Measurements from ENCODE around the gene HS3ST3B1. TPM values are rescaled to one million over a fixed set of nuclear protein-coding genes. Genes with fewer than 3 reads are reported as not detected.
A peak's percentile ranks its signal among the peaks of the same experiment; 100 is the strongest.

The HS3ST3B1 gene
- total and polyA plus RNA-seq, 5 donors, result 0.93 to 2.6 (median 2.0) TPM

DNA sequence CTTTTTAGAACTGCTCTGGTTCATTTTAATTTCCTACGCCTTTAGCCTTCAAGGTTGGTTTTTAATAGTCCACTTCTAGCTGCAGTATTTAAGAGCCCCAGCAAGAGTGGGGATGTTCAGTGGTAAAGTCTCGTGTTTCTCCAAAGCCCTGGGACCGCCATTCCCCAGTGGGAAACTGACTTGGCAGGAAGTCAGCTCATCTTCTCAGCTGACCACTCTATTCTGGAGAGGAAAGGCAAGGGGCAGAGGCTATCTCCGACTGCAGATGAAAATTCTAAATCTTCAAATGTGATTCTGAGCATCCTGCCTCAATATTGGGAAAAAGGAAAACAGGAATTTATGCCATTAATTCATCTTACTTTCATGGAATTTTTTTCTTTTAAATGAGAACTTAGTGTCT, 35.5 kb downstream of the HS3ST3B1 start:
- intact Hi-C loops (cut with DNase I), result no loop called here
- H3K4me1 ChIP-seq (ENCODE audit: control insufficient read depth, insufficient read depth, low read length), result no peaks in the 10 kb centered on the region
- no peaks in the 10 kb centered on the region for H3K9me3 ChIP-seq (ENCODE audit: control insufficient read depth, low read length)
- no peaks in the 10 kb centered on the region for H3K27me3 ChIP-seq (ENCODE audit: control insufficient read depth, insufficient read depth)
- no peak overlapping the region for H3K27ac ChIP-seq (ENCODE audit: low read length)
- no peak overlapping the region for H3K4me3 ChIP-seq (ENCODE audit: low read length)
- ATAC-seq (no peak), DNase-seq (no peak)
- 71% methylated on average over 4 of the region's 4 CpGs for WGBS

DNA sequence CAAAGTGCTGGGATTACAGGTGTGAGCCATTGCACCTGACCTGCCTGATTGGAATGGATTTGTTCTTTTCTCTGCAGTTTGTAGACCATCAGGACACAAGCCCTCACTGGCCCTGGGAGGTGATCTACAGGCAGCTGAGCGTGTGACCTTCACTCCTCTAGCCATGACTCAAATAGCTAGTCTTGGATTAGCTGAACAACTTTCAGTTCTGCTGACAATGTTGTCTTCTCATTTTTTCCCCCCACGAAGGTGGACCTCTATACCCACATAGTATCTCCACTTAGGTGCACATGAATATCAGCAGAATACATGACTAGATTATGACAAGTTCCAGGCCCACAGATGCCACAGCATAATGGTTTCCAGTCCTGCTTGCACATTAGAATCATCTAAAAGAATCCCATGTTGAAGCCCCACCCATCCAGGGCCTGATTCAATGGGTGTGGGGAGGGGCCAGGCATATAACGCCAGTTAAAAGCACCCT, 36.8 kb downstream of the HS3ST3B1 start:
- no peak for DNase-seq
- WGBS, result 87% methylated on average over 3 of the region's 3 CpGs

DNA sequence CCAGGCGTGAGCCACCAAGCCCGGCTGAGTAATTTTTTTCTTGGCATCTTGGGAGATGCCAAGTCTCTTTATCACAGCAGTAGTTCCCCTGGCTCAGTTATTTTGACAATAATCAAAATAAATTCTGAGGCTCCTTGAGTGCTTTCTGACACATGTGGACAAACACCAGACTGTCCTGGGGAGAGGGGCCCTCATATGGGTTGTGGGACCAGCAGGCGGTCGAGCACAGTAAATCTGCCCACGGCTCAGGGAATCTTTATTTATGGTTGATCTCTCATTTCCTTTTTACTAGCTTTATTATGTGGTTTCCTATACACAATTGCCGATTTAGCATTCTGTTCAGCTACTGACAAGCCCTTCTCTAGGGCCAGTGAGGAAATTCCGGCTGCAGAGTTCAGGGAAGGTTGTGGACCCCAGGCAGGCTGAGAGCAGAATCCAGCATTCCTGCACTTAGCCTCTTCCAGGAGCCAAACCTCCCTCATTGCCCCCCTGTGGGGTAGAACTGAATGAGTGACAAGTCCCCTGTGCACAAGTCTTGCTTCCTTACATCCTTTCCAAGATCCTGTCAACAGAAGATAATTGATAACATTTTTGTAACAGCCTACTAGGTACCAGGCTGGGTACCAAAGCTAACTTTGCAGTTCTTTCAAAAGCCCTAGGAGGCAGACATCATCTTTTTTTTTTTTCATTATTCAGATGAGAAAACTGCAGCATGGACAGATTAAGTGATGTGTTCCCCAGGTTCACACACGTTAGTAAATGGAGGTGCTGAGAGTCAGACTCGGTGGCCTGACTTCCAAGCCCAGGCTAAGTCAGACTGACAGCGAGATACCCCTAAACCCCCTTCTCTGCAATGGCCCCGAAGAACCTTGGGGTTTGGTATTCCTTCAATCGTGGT, 40.2 kb downstream of the HS3ST3B1 start:
- WGBS, result 43% methylated on average over 12 of the region's 12 CpGs
- Histone ChIP-seq H3K4me1 (ENCODE audit: control insufficient read depth, insufficient read depth, low read length) (no peaks in the 10 kb centered on the region), H3K27ac (ENCODE audit: low read length) (no peak overlapping the region), H3K27me3 (ENCODE audit: control insufficient read depth, insufficient read depth) (no peaks in the 10 kb centered on the region), H3K9me3 (ENCODE audit: control insufficient read depth, low read length) (no peaks in the 10 kb centered on the region), H3K4me3 (ENCODE audit: low read length) (no peak overlapping the region)
- DNase-seq (no peak), ATAC-seq (no peak)
- intact Hi-C loops (cut with DNase I), result no loop called here

More for the DNA sequence above, 36.8 kb downstream of the HS3ST3B1 start:
- no peak for ATAC-seq
- Histone ChIP-seq H3K4me3 (ENCODE audit: low read length) (no peak overlapping the region), H3K27ac (ENCODE audit: low read length) (no peak overlapping the region), H3K9me3 (ENCODE audit: control insufficient read depth, low read length) (no peaks in the 10 kb centered on the region), H3K27me3 (ENCODE audit: control insufficient read depth, insufficient read depth) (no peaks in the 10 kb centered on the region), H3K4me1 (ENCODE audit: control insufficient read depth, insufficient read depth, low read length) (no peaks in the 10 kb centered on the region)
- intact Hi-C loops (cut with DNase I), result no loop called here

DNA sequence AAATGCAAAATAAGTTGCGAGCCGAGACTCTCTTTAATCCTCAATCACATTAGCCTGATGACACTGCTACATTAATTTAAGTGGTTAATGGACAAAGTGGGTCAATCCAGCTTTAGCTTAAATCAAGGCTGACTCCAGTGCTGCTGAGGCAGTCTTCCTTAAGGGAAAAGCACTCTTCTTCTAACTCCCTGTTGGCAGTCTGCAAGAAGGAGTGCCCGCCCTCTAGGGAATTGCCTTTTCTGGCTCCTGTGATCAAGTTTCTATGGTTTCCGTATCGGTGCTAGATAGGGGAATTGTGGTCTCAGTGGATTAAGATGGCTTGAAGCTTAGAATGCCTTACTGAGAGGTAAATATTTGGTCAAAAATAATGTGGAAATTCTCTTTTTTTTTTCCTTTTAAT, 41.0 kb downstream of the HS3ST3B1 start:
- intact Hi-C loops (cut with DNase I), result no loop called here
- Histone ChIP-seq H3K27me3 (ENCODE audit: control insufficient read depth, insufficient read depth) (no peaks in the 10 kb centered on the region), H3K4me3 (ENCODE audit: low read length) (no peak overlapping the region), H3K9me3 (ENCODE audit: control insufficient read depth, low read length) (no peaks in the 10 kb centered on the region), H3K4me1 (ENCODE audit: control insufficient read depth, insufficient read depth, low read length) (no peaks in the 10 kb centered on the region), H3K27ac (ENCODE audit: low read length) (no peak overlapping the region)
- ATAC-seq (no peak), DNase-seq (no peak)
- WGBS, result 28% methylated on average over 5 of the region's 5 CpGs

DNA sequence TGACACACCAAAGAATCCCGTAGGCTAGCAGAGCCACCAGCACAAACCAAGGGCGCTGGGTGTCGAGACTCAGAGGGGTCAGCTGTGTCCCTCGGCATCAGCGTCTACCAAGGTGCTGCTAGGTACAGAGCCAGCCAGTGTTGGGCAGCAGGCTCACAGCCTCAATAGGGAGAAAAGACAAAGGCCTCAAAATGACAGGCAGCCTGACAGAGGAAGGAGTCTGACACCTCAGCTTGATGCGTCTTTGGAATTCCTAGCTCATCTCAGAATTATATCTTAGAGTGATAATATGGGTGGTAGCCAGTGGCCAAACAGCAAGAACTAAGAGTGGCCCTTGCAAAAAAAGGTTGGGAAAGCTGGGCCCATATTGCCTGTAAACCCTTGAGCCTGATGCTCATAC, 45.9 kb downstream of the HS3ST3B1 start:
- no peak overlapping the region for H3K27ac ChIP-seq (ENCODE audit: low read length)
- 78% methylated on average over 6 of the region's 6 CpGs for WGBS
- H3K9me3 ChIP-seq (ENCODE audit: control insufficient read depth, low read length), result no peaks in the 10 kb centered on the region
- no peak for DNase-seq
- H3K4me1 ChIP-seq (ENCODE audit: control insufficient read depth, insufficient read depth, low read length), result no peaks in the 10 kb centered on the region
- no peak overlapping the region for H3K4me3 ChIP-seq (ENCODE audit: low read length)
- intact Hi-C loops (cut with DNase I), result no loop called here
- ATAC-seq, result no peak
- no peaks in the 10 kb centered on the region for H3K27me3 ChIP-seq (ENCODE audit: control insufficient read depth, insufficient read depth)

DNA sequence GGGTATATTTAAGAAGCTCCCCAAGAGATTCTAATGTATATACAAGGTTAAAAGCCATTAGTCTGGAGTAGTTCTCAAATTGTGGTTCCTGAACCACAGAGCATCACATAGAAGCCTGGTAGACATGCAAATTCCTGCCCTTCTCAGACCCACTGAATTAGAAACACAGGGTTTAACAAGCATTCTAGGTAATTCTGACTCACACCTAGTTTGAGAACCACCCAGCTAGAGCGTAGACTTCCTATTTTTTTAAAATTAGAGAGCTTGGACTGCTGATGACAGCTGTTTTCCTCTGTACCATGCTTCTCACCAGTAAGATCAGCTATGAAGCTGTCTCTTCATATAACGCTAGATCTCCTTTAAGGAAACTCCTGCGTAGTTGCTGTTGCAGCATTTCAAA, 50.6 kb downstream of the HS3ST3B1 start:
- Histone ChIP-seq H3K4me3 (ENCODE audit: low read length) (no peak overlapping the region), H3K27ac (ENCODE audit: low read length) (no peak overlapping the region), H3K9me3 (ENCODE audit: control insufficient read depth, low read length) (no peaks in the 10 kb centered on the region), H3K4me1 (ENCODE audit: control insufficient read depth, insufficient read depth, low read length) (no peaks in the 10 kb centered on the region), H3K27me3 (ENCODE audit: control insufficient read depth, insufficient read depth) (no peaks in the 10 kb centered on the region)
- WGBS, result 75% methylated on average over 3 of the region's 3 CpGs
- ATAC-seq (peak in 1 of 2 donors; percentile 59), DNase-seq (no peak)
- intact Hi-C loops (cut with DNase I), result no loop called here

DNA sequence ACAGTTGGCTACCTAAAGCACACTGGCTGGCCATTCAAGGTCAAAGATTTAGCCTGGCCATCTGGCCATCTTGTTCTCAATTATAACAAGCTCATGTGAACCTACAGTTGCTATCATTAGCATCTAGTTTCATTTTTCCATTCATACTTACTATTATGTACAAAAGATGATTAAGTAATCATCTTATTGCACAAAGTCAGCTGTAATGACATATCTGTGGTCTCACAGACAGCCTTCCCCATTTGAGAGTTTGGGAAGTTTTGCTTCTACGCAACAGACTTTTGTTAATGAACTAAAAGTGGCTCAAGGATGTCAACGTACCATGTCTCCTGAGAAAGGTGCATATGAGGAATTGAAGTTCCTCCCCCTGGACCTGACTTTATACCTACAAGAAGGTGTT, 51.3 kb downstream of the HS3ST3B1 start:
- no peaks in the 10 kb centered on the region for H3K9me3 ChIP-seq (ENCODE audit: control insufficient read depth, low read length)
- intact Hi-C loops (cut with DNase I), result no loop called here
- no peak overlapping the region for H3K27ac ChIP-seq (ENCODE audit: low read length)
- ATAC-seq, result peak in 1 of 2 donors; percentile 20
- H3K4me3 ChIP-seq (ENCODE audit: low read length), result no peak overlapping the region
- no peaks in the 10 kb centered on the region for H3K4me1 ChIP-seq (ENCODE audit: control insufficient read depth, insufficient read depth, low read length)
- DNase-seq, result no peak
- WGBS, result 89% methylated on average over 2 of the region's 2 CpGs
- H3K27me3 ChIP-seq (ENCODE audit: control insufficient read depth, insufficient read depth), result no peaks in the 10 kb centered on the region

DNA sequence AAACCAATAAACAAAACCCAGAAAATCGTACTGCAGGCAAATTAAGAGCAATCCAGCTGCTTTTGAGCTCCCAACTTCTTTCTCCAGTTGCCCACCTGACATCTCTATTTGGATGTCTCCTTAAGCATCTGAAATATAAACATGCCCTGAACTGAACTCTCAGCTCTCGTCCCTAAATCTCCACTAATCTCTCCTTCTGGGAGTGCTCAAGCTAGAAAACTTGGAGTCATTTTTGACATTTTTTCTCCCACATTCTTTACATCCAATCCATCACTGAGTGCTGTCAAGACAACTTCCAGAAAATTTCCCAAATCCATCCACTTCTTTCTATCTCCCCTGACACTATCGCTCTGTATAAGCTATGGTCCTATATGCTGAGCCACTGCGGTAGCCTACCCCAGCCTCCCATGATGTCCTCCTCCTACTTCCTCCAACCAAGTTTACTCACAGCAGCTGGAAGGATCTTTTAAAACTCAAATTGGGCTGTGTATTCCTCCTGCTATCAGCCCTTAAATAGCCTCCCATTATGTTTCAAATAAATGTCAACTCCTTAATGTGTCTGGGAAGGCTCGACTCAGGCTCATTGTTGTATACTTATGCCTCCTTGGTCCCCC, 53.1 kb downstream of the HS3ST3B1 start:
- H3K9me3 ChIP-seq (ENCODE audit: control insufficient read depth, low read length), result no peaks in the 10 kb centered on the region
- no peak overlapping the region for H3K27ac ChIP-seq (ENCODE audit: low read length)
- DNase-seq (no peak), ATAC-seq (no peak)
- intact Hi-C loops (cut with DNase I), result no loop called here
- no peaks in the 10 kb centered on the region for H3K4me1 ChIP-seq (ENCODE audit: control insufficient read depth, insufficient read depth, low read length)
- 52% methylated on average over 5 of the region's 5 CpGs for WGBS
- H3K27me3 ChIP-seq (ENCODE audit: control insufficient read depth, insufficient read depth), result no peaks in the 10 kb centered on the region
- no peak overlapping the region for H3K4me3 ChIP-seq (ENCODE audit: low read length)

DNA sequence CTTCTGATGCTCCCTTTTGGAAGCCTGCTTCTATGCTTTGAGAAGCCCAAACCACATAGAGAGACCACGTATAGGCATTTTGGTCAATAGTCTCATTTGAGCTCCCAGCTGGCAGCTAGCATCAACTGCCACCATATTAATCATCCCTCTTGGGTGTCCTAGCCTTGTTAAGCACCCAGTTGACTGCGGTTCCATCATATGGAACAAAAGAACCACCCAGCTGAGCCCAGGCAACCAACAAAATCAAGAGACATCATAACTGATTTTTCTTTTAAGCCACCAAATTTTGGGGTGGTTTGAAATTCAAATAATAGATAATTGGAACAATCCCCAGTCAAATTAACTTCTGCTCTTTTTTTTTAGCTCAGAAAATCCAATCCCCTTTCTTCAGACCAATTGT, 53.9 kb downstream of the HS3ST3B1 start:
- intact Hi-C loops (cut with DNase I), result no loop called here
- Histone ChIP-seq H3K27me3 (ENCODE audit: control insufficient read depth, insufficient read depth) (no peaks in the 10 kb centered on the region), H3K4me1 (ENCODE audit: control insufficient read depth, insufficient read depth, low read length) (no peaks in the 10 kb centered on the region), H3K9me3 (ENCODE audit: control insufficient read depth, low read length) (no peaks in the 10 kb centered on the region), H3K27ac (ENCODE audit: low read length) (no peak overlapping the region), H3K4me3 (ENCODE audit: low read length) (no peak overlapping the region)
- ATAC-seq (no peak), DNase-seq (no peak)
- 84% methylated on average over 2 of the region's 2 CpGs for whole genome bisulfite sequencing

DNA sequence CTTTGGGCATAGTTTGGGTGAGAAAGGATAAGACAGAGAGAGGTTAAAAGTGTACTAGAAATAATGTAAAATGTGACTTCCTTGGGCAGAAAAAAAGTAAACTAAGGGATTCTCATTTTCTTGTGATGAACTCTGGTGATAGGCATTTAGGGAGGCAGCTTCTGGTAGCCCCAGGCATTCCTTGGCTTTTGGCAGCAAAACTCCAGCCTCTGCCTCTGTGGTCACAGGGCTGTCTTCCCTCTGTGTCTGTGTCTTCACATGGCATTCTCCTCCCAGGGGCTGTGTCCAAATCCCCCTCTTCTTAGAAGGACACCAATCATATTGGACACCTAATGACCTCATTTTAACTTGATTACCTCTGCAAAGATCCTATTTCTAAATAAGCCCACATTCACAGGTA, 54.7 kb downstream of the HS3ST3B1 start:
- no peak for ATAC-seq
- Histone ChIP-seq H3K27me3 (ENCODE audit: control insufficient read depth, insufficient read depth) (no peaks in the 10 kb centered on the region), H3K27ac (ENCODE audit: low read length) (no peak overlapping the region), H3K9me3 (ENCODE audit: control insufficient read depth, low read length) (no peaks in the 10 kb centered on the region), H3K4me3 (ENCODE audit: low read length) (no peak overlapping the region), H3K4me1 (ENCODE audit: control insufficient read depth, insufficient read depth, low read length) (no peaks in the 10 kb centered on the region)
- DNase-seq, result no peak
- intact Hi-C loops (cut with DNase I), result no loop called here

DNA sequence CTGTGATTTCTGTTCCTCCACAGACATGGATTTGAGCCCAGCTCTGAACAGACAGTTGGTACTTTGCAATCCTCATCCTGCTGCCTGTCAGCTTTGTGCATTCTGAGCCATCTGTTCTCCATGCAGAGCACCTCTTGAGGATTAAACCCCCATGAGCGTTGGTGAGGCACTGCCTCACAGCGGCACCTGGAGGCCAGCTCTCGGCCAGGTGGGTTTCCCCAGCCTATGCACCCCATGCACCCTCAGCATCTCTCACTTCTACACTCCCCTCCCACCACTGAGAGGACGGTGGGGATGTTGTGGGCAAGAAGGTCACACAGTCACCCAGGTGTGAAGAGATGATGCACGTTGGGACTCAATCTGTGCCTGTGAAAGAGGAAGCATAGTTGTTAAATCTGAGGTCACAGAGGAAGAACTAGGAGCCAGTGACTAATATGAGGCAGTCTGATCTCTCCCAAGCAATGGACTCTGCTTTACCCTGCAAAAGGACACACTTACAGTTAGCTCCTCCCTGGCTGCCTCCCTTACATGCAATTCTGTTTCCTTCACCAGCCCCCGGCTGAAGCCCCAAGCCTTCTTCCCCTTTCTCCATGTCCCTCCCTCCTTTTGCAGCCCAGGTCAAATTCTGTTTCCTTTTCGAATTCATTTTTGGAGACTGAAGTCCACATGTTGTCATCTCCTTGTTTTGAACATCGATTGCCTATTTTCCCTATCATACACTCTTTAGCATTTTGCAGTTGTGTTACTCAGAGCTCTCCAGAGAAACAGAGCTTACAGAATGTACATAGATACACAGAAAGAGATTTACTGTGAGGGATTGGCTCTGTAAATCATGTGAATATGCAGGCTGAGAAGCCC, 58.5 kb downstream of the HS3ST3B1 start:
- Histone ChIP-seq H3K9me3 (ENCODE audit: control insufficient read depth, low read length) (no peaks in the 10 kb centered on the region), H3K4me3 (ENCODE audit: low read length) (no peak overlapping the region), H3K27ac (ENCODE audit: low read length) (no peak overlapping the region), H3K4me1 (ENCODE audit: control insufficient read depth, insufficient read depth, low read length) (no peaks in the 10 kb centered on the region), H3K27me3 (ENCODE audit: control insufficient read depth, insufficient read depth) (no peaks in the 10 kb centered on the region)
- WGBS, result 47% methylated on average over 8 of the region's 8 CpGs
- DNase-seq, result peak in 1 of 3 donors; percentile 35
- intact Hi-C loops (cut with DNase I), result no loop called here
- peak; percentile 68 to 79 for ATAC-seq

All from right cardiac atrium (tissue), 5 donors.